ENCODE measurements around the gene LHFPL6.

The LHFPL6 gene

DNA sequence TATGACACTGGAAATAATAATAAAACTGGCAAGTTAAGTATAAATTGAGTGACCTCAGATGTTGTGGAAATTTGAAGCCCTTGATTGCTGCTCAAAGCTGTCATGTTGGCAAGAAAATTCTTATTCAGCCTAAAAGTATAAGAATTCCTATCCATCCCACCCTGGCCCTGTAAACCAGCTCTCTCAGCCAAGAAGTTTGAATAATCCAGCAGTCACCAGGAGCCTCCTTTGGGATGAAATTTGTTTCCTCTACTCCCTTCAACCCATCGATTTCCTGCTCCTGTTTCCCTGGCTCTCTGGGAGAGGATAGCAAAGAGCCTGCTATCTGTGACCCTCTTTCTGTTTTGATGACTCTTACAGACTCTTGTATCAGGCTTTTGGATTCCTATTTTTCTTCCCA lies 169.3 kb downstream of the LHFPL6 start:
- no peak for TF ChIP-seq POLR2A (IDR thresholded peaks at IDR 0.05; ENCODE audit: low read depth, low read length)
- DNase-seq (ENCODE audit: insufficient read length, low spot score) (no peak), FAIRE-seq (no peak)

DNA sequence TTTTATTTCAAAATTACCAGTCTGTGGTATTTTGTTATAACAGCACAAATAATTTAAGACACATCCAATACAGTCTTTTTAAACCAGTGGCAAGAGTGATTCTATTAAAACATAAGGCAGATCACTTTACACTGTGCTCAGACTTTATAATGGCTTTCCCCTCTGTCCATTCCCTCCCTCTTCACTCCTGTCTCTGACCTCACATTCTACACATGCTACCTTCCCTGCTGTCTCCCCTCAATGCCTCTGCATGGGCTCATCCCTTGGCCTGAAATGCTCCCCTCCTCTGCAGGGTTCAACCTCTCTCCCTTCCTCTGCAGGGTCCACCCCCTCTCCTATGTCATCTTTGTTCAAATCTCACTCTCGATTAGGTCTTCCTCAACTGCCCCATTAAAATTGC lies 170.8 kb downstream of the LHFPL6 start:
- TF ChIP-seq POLR2A (IDR thresholded peaks at IDR 0.05; ENCODE audit: low read depth, low read length), result no peak
- no peak for DNase-seq (ENCODE audit: insufficient read length, low spot score)
- no peak for FAIRE-seq

DNA sequence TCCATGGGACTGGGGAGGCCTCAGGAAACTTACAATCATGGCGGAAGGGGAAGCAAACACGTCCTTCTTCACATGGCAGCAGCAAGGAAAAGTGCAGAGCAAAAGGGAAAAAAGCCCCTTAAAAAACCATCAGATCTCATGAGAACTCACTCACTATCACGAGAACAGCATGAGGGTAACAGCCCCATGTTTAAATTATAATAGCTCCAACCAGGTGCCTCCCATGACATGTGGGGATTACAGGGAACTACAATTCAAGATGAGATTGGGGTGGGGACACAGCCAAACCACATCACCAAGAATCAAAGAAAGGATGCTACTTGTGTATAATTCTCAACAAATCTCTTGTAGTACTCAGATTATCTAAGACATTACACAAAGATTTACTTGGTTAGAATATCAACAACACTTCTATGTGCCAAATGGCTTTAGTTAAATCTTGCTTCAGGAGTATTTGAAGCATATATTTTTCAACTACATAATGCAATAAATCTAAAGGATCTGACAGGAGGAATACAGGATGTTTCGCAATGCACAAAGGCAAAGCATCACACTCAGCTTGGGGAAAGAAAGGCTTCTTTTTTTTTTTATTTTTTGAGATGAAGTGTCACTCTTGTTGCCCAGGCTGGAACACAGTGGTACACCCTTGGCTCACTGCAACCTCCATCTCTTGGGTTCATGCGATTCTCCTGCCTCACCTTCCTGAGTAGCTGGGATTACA lies 180.0 kb downstream of the LHFPL6 start:
- DNase-seq (ENCODE audit: insufficient read length, low spot score) (no peak), FAIRE-seq (no peak)
- no peak for TF ChIP-seq POLR2A (IDR thresholded peaks at IDR 0.05; ENCODE audit: low read depth, low read length)

DNA sequence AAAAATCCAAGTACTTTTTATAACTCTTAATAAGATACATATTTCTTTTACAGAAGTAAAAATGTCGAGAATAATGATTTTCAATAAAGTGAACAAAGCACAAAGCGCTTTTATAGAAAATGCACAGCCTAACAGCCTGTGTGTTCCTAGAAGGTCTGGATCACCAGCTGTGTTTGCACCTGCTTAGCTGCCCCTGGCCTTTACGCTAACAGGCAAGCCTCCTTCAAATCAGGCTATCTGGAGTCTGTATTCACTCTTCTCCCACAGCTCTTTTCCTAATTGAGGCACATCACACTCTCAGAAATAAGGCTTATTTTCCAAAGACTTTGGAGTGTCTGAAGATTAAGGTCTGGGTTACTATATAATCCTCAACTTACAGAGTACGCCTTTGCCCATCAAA lies 183.1 kb downstream of the LHFPL6 start:
- FAIRE-seq (no peak), DNase-seq (ENCODE audit: insufficient read length, low spot score) (no peak)
- TF ChIP-seq POLR2A (IDR thresholded peaks at IDR 0.05; ENCODE audit: low read depth, low read length), result no peak

DNA sequence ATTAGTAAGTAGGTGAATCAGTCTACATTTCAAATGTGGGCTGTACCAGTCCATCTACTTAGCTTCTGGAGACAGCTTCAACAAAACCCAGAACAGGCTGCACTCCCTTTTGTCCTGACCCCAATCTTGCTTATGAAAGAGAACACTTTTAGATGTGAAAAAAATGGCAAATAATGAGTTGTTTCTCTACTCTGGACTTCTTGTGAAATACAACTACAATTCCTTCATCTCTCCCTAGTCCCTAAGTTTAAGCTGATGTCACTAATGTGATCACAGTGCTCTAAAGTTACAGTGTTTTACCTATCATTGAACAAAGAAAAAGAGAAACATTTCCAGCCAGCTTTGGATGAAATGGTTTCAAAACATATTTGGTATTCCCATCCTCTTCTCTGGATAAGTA lies 183.9 kb downstream of the LHFPL6 start:
- TF ChIP-seq POLR2A (IDR thresholded peaks at IDR 0.05; ENCODE audit: low read depth, low read length), result no peak
- DNase-seq (ENCODE audit: insufficient read length, low spot score) (no peak), FAIRE-seq (no peak)

DNA sequence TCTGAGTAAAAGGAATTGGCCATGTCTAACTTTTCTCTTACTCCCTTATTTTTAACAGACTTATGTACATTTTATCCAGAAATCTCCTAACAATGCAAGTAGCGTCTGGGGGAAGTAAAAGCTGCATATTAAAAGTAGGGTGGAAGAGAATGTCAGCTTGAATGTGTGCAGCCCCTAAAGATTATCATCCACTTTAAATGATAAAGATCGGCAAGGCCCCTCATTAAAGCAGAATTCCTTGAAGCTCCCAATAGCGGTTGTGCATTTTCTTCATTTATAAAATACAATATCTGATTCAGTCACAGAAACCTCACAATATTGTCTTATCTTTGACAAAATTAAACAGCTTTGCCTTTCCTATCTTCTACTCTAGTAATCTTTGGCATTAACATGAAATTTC lies 184.6 kb downstream of the LHFPL6 start:
- DNase-seq (ENCODE audit: insufficient read length, low spot score), result no peak
- no peak for TF ChIP-seq POLR2A (IDR thresholded peaks at IDR 0.05; ENCODE audit: low read depth, low read length)

DNA sequence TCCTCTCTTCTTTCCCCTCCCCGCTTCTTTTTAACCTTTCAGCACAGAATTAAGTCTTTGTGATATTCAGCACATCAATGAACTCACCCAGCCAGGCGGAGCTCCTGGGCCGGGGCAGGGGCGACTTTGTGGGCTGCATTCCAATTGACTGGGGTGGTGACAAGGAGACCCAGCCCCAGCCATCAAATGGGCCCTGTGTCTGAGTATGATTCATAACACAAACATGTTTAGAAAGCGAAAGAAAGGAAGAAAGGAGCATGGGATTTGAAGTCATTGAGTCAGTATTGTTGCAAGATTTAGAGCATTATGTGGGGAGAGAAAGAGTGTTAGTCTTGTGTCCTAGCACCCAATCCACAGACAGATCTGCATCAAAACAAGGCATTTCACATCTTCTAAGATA lies 185.3 kb downstream of the LHFPL6 start:
- peak; percentile 55 for FAIRE-seq
- peak; percentile 6 for DNase-seq (ENCODE audit: insufficient read length, low spot score)
- TF ChIP-seq POLR2A (IDR thresholded peaks at IDR 0.05; ENCODE audit: low read depth, low read length), result no peak

More for the DNA sequence above, 184.6 kb downstream of the LHFPL6 start:
- FAIRE-seq, result no peak

DNA sequence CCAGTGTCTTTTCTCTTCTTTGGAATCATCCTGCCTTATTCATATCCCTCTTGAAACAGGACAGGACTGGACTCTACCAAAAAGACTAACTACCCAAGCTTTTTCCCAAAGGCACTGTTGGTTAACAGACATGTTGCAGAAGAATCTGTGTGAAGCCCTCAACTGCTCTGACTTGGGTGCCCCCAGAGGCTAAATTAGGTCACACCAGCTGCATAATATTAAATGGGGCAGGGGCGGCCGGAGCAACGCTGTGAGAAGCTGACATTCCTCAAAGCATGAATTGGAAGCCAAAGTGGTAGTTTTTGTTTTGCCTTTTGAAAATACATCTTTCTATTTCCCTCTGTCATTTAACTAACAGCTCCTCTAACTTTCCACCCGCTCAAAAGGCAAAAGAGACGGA lies 185.9 kb downstream of the LHFPL6 start:
- FAIRE-seq, result no peak
- no peak for DNase-seq (ENCODE audit: insufficient read length, low spot score)
- TF ChIP-seq POLR2A (IDR thresholded peaks at IDR 0.05; ENCODE audit: low read depth, low read length), result no peak

DNA sequence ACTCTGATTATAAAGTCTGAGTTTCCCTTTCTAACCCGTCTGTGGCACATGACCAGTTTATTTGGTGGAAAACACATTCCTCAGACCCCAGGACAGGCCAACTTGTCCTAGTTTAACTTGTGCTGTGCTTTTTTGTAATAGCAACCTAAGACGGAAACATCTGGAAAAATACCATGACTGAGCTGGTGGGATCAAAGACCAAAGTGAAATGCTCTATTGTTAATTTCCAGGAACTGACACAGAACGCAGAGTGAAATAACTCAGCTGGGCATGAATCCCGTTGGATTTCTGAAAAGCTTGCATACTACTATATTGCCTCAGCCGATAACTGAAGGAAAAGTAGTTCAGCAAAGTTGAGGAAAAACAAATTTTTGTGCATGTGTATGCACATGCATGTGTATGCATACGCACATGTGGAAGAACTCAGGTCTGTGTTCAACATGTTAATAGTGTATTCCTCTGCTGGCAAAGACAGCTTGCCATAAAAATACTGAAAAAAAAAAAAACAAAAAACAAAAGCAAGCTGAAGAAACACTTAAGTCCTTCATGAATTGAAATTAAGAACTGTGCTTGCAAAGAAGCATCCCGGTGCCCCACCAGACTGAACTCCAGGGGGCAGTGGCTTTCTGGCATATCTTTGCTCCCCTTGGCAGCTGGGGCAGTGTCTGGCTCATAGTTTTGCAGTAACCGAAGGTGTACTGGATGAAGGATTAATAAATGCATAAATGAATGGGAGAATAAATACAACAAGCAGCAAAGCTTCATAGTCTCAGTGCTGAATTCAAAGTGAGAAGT lies 187.8 kb downstream of the LHFPL6 start:
- no peak for TF ChIP-seq POLR2A (IDR thresholded peaks at IDR 0.05; ENCODE audit: low read depth, low read length)
- FAIRE-seq, result no peak
- DNase-seq (ENCODE audit: insufficient read length, low spot score), result no peak

DNA sequence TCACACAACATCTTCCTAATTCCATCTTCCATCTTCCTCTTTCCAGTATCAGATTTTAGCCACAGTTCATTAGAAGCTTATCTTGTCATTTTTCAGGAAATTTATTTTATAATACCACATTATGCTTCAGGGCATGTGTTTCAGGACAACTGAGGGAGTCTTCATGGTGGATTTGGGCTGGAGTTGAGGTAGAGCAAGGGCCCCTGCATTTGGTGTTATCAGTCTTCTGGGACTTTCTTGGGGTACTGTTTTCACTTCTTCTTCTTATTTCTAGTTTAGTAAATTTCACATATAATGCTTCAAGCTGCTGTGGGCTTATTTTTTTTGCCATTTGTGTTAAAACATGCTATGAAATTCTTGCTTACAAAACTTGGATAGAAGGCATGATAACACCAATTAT lies 188.7 kb downstream of the LHFPL6 start:
- TF ChIP-seq POLR2A (IDR thresholded peaks at IDR 0.05; ENCODE audit: low read depth, low read length), result no peak
- FAIRE-seq (no peak), DNase-seq (ENCODE audit: insufficient read length, low spot score) (no peak)

DNA sequence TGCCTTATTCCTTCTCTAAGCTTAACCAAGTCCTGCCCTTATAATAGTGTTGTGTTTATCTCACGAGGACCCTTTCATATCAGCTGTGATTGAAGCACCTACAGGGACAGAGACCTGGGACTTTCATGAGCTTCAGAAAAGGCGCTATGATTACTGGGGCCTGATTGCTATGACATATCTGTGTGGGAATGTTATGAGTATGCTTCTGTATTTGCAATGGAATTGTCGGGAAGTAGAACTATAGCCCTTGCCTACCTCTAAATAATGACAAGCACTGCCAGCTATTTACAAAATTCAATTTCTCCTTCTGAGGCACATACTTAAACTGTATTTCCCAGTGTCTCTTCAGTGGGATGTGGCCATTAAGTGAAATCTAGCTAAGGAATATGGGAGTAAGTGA lies 191.5 kb downstream of the LHFPL6 start:
- FAIRE-seq, result no peak
- TF ChIP-seq POLR2A (IDR thresholded peaks at IDR 0.05; ENCODE audit: low read depth, low read length), result no peak
- DNase-seq (ENCODE audit: insufficient read length, low spot score), result no peak

DNA sequence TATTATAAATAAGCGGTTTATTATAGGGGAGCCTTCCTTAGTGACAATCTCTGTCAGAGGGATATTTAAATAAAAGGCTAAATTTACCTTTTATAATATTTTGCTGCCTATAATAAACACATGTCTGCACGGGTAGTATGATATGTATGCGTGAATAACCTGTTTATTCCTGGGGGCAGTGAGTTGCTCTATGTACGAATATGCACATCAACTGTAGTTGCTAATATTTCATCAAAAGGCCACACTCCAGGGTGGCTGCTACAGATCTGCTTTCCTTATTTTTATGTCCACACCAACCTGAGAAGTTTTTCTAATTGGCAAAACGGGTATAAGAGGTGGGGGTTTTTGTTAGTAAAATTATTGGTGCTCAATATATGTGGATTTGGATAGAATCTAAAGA lies 192.0 kb downstream of the LHFPL6 start:
- no peak for FAIRE-seq
- DNase-seq (ENCODE audit: insufficient read length, low spot score), result no peak
- no peak for TF ChIP-seq POLR2A (IDR thresholded peaks at IDR 0.05; ENCODE audit: low read depth, low read length)

DNA sequence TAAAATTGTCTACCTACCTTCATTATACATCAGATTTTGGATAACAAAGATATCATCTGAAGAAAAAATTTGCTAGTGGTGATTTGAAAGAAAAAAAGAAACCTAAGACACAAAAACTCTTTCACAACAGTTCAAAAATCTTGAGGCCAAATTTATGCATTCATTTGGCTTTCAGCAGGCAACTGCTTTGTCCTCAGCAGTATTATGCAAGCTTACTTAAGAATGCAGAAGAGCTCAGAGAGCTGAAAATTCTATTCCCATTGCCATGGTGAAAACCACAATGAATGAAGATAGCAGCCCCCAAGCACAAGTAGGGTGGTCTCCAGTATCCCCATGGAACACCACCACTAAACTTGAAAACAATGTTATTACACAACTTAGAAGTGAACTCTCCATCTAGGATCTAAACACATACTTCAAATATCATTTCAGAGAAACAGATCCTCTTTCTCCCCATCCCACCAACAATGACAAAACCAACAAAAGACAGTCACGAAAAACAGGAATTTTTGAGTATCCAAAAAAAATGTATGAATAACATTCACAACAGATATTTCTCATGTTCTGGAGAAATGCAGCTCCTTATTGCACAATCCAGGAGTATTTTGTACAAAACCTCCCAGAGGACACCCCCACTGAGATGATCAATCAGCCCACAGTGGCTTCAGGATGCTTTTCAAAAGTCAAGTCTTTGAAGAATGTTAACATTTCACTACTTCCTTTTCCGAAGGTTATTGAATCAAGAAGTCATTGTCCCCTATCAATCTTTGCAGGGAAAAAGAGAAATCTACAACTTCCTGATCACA lies 192.7 kb downstream of the LHFPL6 start:
- TF ChIP-seq POLR2A (IDR thresholded peaks at IDR 0.05; ENCODE audit: low read depth, low read length), result no peak
- FAIRE-seq, result no peak

DNA sequence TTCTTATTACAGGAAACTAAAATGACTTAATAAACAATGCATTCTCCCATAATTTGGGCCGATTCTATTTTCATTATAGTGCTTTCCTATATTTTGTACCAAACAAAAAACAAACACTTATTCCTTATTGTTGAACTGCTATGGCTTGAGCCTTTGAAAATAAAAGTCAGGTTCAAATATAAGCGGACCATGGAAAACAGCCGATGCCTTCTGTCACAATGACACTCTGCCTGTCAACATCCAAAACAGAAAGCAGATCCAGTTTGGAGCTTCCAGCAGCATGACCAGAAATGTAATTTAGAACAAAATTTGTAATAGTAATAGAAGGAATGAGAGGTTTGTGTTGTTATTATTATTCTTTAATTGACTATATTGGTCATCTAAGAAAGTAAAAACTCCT lies 194.5 kb downstream of the LHFPL6 start:
- no peak for FAIRE-seq

More for the DNA sequence above, 192.7 kb downstream of the LHFPL6 start:
- no peak for DNase-seq (ENCODE audit: insufficient read length, low spot score)

More for the DNA sequence above, 194.5 kb downstream of the LHFPL6 start:
- TF ChIP-seq POLR2A (IDR thresholded peaks at IDR 0.05; ENCODE audit: low read depth, low read length), result no peak
- DNase-seq (ENCODE audit: insufficient read length, low spot score), result no peak
